ENCODE data around the gene KRI1. TPM values are rescaled to one million over a fixed set of nuclear protein-coding genes. Genes with fewer than 3 reads are reported as not detected.
"Not testable (repeated sequence)": the region's sequence is repeated elsewhere in the genome, so short reads cannot be mapped to it uniquely, and the experiment has no call there.

Gene KRI1
- polyA plus RNA-seq, 3 donors: 3.9 to 21.0 (median 6.1) TPM

GRCh38 chr19:10543420-10544241 is 22.2 kb downstream of the KRI1 start, which contains the start of gene ATG4D:
Gene ATG4D (plus strand): TSS chr19:10543904. CDS start chr19:10544091, 187 bp downstream.
- TF ChIP-seq CTCF (IDR thresholded peaks at IDR 0.05): no peak
- Mint-ChIP-seq H3K4me3 (peak within 1 kb of the TSS; percentile 84 to 90), H3K27me3 (ENCODE audit: low read depth in 3 of 3) (peaks cover 2 to 6% (median 5%) of the 10 kb centered on the region in 3 donors), H3K36me3 (peaks cover 11 to 16% of the 10 kb centered on the region in 2 donors), H3K9me3 (peaks cover 0 to 3% (median 0%) of the 10 kb centered on the region in 7 donors), H3K4me1 (peaks cover 27% of the 10 kb centered on the region), H3K27ac (peak within 1 kb of the TSS in 6 of 7 donors; percentile 35 to 89 (median 76))
- Histone ChIP-seq H3K79me2 (ENCODE audit: insufficient read depth, low read length) (peaks cover 30% of the 10 kb centered on the region), H3K27ac (ENCODE audit: low read depth in 1 of 2, low read length in 2 of 2) (peak within 1 kb of the TSS; percentile 28 to 83), H3K4me2 (replicated peaks; ENCODE audit: extremely low read depth, low read length, poor library complexity, severe bottlenecking) (peak within 1 kb of the TSS; percentile 89), H2AFZ (ENCODE audit: insufficient read depth, low read depth, low read length, poor library complexity, severe bottlenecking) (peak within 1 kb of the TSS; percentile 95), H3K4me3 (replicated peaks in 1 of 3; ENCODE audit: low read depth in 2 of 3, low read length in 3 of 3) (peak within 1 kb of the TSS; percentile 76 to 95 (median 80)), H3K9me3 (replicated peaks in 1 of 2; ENCODE audit: control insufficient read depth in 1 of 2, insufficient read depth in 1 of 2, low read length in 2 of 2) (no peaks in the 10 kb centered on the region), H3K9ac (ENCODE audit: insufficient read depth, low read length, poor library complexity, severe bottlenecking) (peak within 1 kb of the TSS; percentile 88), H3K4me1 (ENCODE audit: control insufficient read depth in 1 of 2, insufficient read depth in 2 of 2, low read length in 2 of 2) (peaks cover 24 to 33% of the 10 kb centered on the region in 2 donors), H3K27me3 (ENCODE audit: control insufficient read depth in 2 of 2, insufficient read depth in 2 of 2, low read length in 2 of 2) (no peaks in the 10 kb centered on the region), H3K36me3 (replicated peaks in 1 of 2; ENCODE audit: control insufficient read depth in 1 of 2, insufficient read depth in 2 of 2, low read length in 2 of 2) (peaks cover 15 to 19% of the 10 kb centered on the region in 2 donors), H4K20me1 (ENCODE audit: insufficient read depth, low read length) (peaks cover 15% of the 10 kb centered on the region)
- peak; percentile 55 to 74 (median 66) for DNase-seq
- intact Hi-C loops (cut with micrococcal nuclease): loop anchor here in 1 of 2 donors (2.0 to 5.0 kb wide), 3 partner anchors 17 to 154 kb away; partner anchors contain the start of gene KRI1
- WGBS (ENCODE audit: insufficient coverage): under 1% methylated on average over 71 of the region's 79 CpGs

GRCh38 chr19:10543059-10543419 is 22.8 kb downstream of the KRI1 start:
- Mint-ChIP-seq H3K27ac (peak overlapping the region in 5 of 7 donors; percentile 56 to 85 (median 71)), H3K9me3 (peaks cover 0 to 3% (median 0%) of the 10 kb centered on the region in 7 donors), H3K4me3 (peak overlapping the region; percentile 66 to 81), H3K4me1 (peaks cover 33% of the 10 kb centered on the region), H3K36me3 (peaks cover 6 to 10% of the 10 kb centered on the region in 2 donors), H3K27me3 (ENCODE audit: low read depth in 3 of 3) (peaks cover 2 to 12% (median 5%) of the 10 kb centered on the region in 3 donors)
- H4K20me1 ChIP-seq (ENCODE audit: insufficient read depth, low read length): peaks cover 10% of the 10 kb centered on the region
- H3K4me3 ChIP-seq (replicated peaks in 1 of 3; ENCODE audit: low read depth in 2 of 3, low read length in 3 of 3): peak overlapping the region in 2 of 3 experiments; percentile 80 to 95
- no peak overlapping the region for H3K9ac ChIP-seq (ENCODE audit: insufficient read depth, low read length, poor library complexity, severe bottlenecking)
- WGBS (ENCODE audit: insufficient coverage): 60% methylated on average over 2 of the region's 8 CpGs
- no peak for DNase-seq
- peaks cover 0 to 3% of the 10 kb centered on the region in 2 donors for H3K27me3 ChIP-seq (ENCODE audit: control insufficient read depth in 2 of 2, insufficient read depth in 2 of 2, low read length in 2 of 2)
- peaks cover 30% of the 10 kb centered on the region for H3K79me2 ChIP-seq (ENCODE audit: insufficient read depth, low read length)
- peak overlapping the region; percentile 95 for H2AFZ ChIP-seq (ENCODE audit: insufficient read depth, low read depth, low read length, poor library complexity, severe bottlenecking)
- intact Hi-C loops (cut with micrococcal nuclease): loop anchor here in 1 of 2 donors (2.0 to 5.0 kb wide), 2 partner anchors 24 to 154 kb away; partner anchors contain the start of gene KRI1
- H3K4me2 ChIP-seq (replicated peaks; ENCODE audit: extremely low read depth, low read length, poor library complexity, severe bottlenecking): peak overlapping the region; percentile 89
- peaks cover 10 to 13% of the 10 kb centered on the region in 2 donors for H3K36me3 ChIP-seq (replicated peaks in 1 of 2; ENCODE audit: control insufficient read depth in 1 of 2, insufficient read depth in 2 of 2, low read length in 2 of 2)
- no peak overlapping the region for H3K27ac ChIP-seq (ENCODE audit: low read depth in 1 of 2, low read length in 2 of 2)
- peaks cover 29 to 39% of the 10 kb centered on the region in 2 donors for H3K4me1 ChIP-seq (ENCODE audit: control insufficient read depth in 1 of 2, insufficient read depth in 2 of 2, low read length in 2 of 2)
- no peaks in the 10 kb centered on the region for H3K9me3 ChIP-seq (replicated peaks in 1 of 2; ENCODE audit: control insufficient read depth in 1 of 2, insufficient read depth in 1 of 2, low read length in 2 of 2)
- TF ChIP-seq CTCF (IDR thresholded peaks at IDR 0.05): no peak

- intact Hi-C loops (cut with micrococcal nuclease); H3K27ac ChIP-seq (ENCODE audit: low read depth in 1 of 2, low read length in 2 of 2); H3K79me2 ChIP-seq (ENCODE audit: insufficient read depth, low read length); H3K9ac ChIP-seq (ENCODE audit: insufficient read depth, low read length, poor library complexity, severe bottlenecking); H4K20me1 ChIP-seq (ENCODE audit: insufficient read depth, low read length); H3K36me3 ChIP-seq (replicated peaks in 1 of 2; ENCODE audit: control insufficient read depth in 1 of 2, insufficient read depth in 2 of 2, low read length in 2 of 2); H3K9me3 ChIP-seq (replicated peaks in 1 of 2; ENCODE audit: control insufficient read depth in 1 of 2, insufficient read depth in 1 of 2, low read length in 2 of 2); H3K27me3 ChIP-seq (ENCODE audit: control insufficient read depth in 2 of 2, insufficient read depth in 2 of 2, low read length in 2 of 2); H3K9me3 Mint-ChIP-seq; H3K36me3 Mint-ChIP-seq: not testable (repeated sequence)
- Histone ChIP-seq H3K4me3 (replicated peaks in 1 of 3; ENCODE audit: low read depth in 2 of 3, low read length in 3 of 3) (peak overlapping the region in 1 of 3 experiments; percentile 39), H3K4me2 (replicated peaks; ENCODE audit: extremely low read depth, low read length, poor library complexity, severe bottlenecking) (peak overlapping the region; percentile 48), H2AFZ (ENCODE audit: insufficient read depth, low read depth, low read length, poor library complexity, severe bottlenecking) (peak overlapping the region; percentile 32), H3K4me1 (ENCODE audit: control insufficient read depth in 1 of 2, insufficient read depth in 2 of 2, low read length in 2 of 2) (peaks cover 16 to 26% of the 10 kb centered on the region in 2 donors)
- Mint-ChIP-seq H3K27ac (peak overlapping the region in 3 of 7 donors; percentile 50 to 74 (median 53)), H3K27me3 (ENCODE audit: low read depth in 3 of 3) (peaks cover 6 to 25% (median 15%) of the 10 kb centered on the region in 3 donors), H3K4me3 (peak overlapping the region; percentile 80 to 94), H3K4me1 (peaks cover 19% of the 10 kb centered on the region)
- WGBS (ENCODE audit: insufficient coverage): 4% methylated on average over 5 of the region's 9 CpGs
- DNase-seq: peak in 2 of 3 donors; percentile 38 to 39
These were observed 26.8 kb downstream of the KRI1 start for GRCh38 chr19:10539016-10539415.

All from CD14-positive monocyte (primary cell).